Karpas-422 (cell line): ENCODE measurements around the gene GOT2. TPM values are rescaled to one million over a fixed set of nuclear protein-coding genes. Genes with fewer than 3 reads are reported as not detected.
A peak's percentile ranks its signal among the peaks of the same experiment; 100 is the strongest.
"Not testable (repeated sequence)": the region's sequence is repeated elsewhere in the genome, so short reads cannot be mapped to it uniquely, and the experiment has no call there.

Experiments
- DNase-seq: peaks from one replicate; pipeline ENCODE4 v3.0.0-alpha.2; 2015
- H2AFZ ChIP-seq: fragments of 200-600 bp; sonication (generic); 2 replicates; pipeline ENCODE4 v1.6.1; 2014; ENCODE audit warnings: antibody characterized with exemption, low read length, mixed read lengths
- H3K27ac ChIP-seq: fragments of 200-600 bp; sonication (generic); 2 replicates; pipeline ENCODE4 v1.5.1; 2014; ENCODE audit warnings: mild to moderate bottlenecking, low read length, moderate library complexity
- H3K27me3 ChIP-seq: fragments of 200-600 bp; sonication (generic); 2 replicates; pipeline ENCODE4 v1.6.1; 2014; ENCODE audit warnings: low read length, mixed read lengths
- H3K36me3 ChIP-seq: fragments of 200-600 bp; sonication (generic); 2 replicates; pipeline ENCODE4 v1.6.1; 2014; ENCODE audit warnings: low read length, mixed read lengths; ENCODE audit not compliant: insufficient read depth
- H3K4me1 ChIP-seq: fragments of 200-600 bp; sonication (generic); 2 replicates; pipeline ENCODE4 v1.6.1; 2014; ENCODE audit warnings: mild to moderate bottlenecking, low read length, mixed read lengths
- H3K4me2 ChIP-seq: fragments of 200-600 bp; sonication (generic); 2 replicates; pipeline ENCODE4 v1.6.1; 2014; ENCODE audit warnings: low read length, low read depth, mild to moderate bottlenecking; ENCODE audit not compliant: poor library complexity, severe bottlenecking
- H3K4me3 ChIP-seq: fragments of 200-600 bp; sonication (generic); 2 replicates; pipeline ENCODE4 v1.5.1; 2014; ENCODE audit warnings: mild to moderate bottlenecking, antibody characterized with exemption, low read length, mixed read lengths
- H3K79me2 ChIP-seq: fragments of 200-600 bp; sonication (generic); 2 replicates; pipeline ENCODE4 v1.6.1; 2014; ENCODE audit warnings: mild to moderate bottlenecking, low read length, mixed read lengths
- H3K9ac ChIP-seq: fragments of 200-600 bp; sonication (generic); 2 replicates; pipeline ENCODE4 v1.6.0; 2014; ENCODE audit warnings: low read length
- H3K9me2 ChIP-seq: fragments of 200-600 bp; sonication (generic), shearing (Covaris generic); replicated peaks from 2 replicates; pipeline ENCODE4 v1.6.0; 2014; ENCODE audit warnings: mild to moderate bottlenecking, low read length, moderate library complexity; ENCODE audit not compliant: insufficient read depth
- H3K9me3 ChIP-seq: fragments of 300-700, 200-600 bp; sonication (generic); 2 replicates; pipeline ENCODE4 v1.6.1; 2014; ENCODE audit warnings: low read length, mixed read lengths
- H4K20me1 ChIP-seq: fragments of 200-600 bp; sonication (generic); 2 replicates; pipeline ENCODE4 v1.6.1; 2014; ENCODE audit warnings: mild to moderate bottlenecking, antibody characterized with exemption, low read length, low read depth; ENCODE audit not compliant: insufficient read depth
- total RNA-seq: library from RNA; depleted of rRNA; stranded (reverse); fragments of >200 nt; shearing (Covaris generic); gene quantifications from 2 replicates; pipeline ENCODE4 v1.2.3, GENCODE V29; 2014; ENCODE audit warnings: low replicate concordance

The GOT2 gene
- total RNA-seq, 1 experiment from 2014 or later, result 97.5 TPM

- H2AFZ ChIP-seq, result no peak overlapping the region
- H3K4me3 ChIP-seq, result no peak overlapping the region
- H3K79me2 ChIP-seq, result no peaks in the 10 kb centered on the region
- DNase-seq, result peak; percentile 73
- no peak overlapping the region for H3K27ac ChIP-seq
- no peaks in the 10 kb centered on the region for H3K9me2 ChIP-seq
- H4K20me1 ChIP-seq, result no peaks in the 10 kb centered on the region
- no peaks in the 10 kb centered on the region for H3K36me3 ChIP-seq
- peaks cover 5% of the 10 kb centered on the region for H3K4me1 ChIP-seq
- H3K9ac ChIP-seq, result no peak overlapping the region
- H3K27me3 ChIP-seq, result no peaks in the 10 kb centered on the region
- no peaks in the 10 kb centered on the region for H3K9me3 ChIP-seq
- H3K4me2 ChIP-seq, result no peak overlapping the region
Measured at GRCh38 chr16:58678716-58679115, 55.4 kb downstream of the GOT2 start.

DNA sequence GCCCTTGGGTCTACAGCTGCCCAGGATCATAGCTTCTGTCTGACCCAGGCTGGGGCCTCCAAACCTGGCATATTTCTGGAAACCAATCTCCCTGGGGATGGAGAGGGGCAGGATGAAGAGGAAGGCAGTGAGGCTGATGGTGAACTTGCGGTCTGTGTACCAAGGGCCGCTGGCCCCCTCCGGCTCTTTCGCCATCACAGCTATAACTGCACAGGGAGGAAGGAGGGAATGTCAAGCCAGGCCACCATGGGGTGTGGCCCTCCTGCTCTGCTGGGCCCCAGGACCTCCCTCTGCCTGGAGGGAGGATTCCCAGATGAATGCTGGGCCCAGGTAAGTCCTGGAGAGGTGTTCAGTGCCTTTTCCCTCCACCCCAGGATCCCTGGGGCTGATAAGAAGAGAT lies 55.8 kb downstream of the GOT2 start:
- DNase-seq, result no peak
- Histone ChIP-seq H3K27me3 (no peaks in the 10 kb centered on the region), H3K27ac (no peak overlapping the region), H3K9me3 (no peaks in the 10 kb centered on the region), H3K9me2 (no peaks in the 10 kb centered on the region), H3K4me3 (no peak overlapping the region), H3K79me2 (no peaks in the 10 kb centered on the region), H3K36me3 (no peaks in the 10 kb centered on the region), H4K20me1 (no peaks in the 10 kb centered on the region), H2AFZ (no peak overlapping the region), H3K9ac (no peak overlapping the region), H3K4me2 (no peak overlapping the region), H3K4me1 (peaks cover under 1% of the 10 kb centered on the region; the same call in 1 of the 2 replicates)

- Histone ChIP-seq H3K4me1 (no peaks in the 10 kb centered on the region), H3K9me2 (no peaks in the 10 kb centered on the region), H3K9ac (no peak overlapping the region), H4K20me1 (no peaks in the 10 kb centered on the region), H2AFZ (no peak overlapping the region), H3K79me2 (no peaks in the 10 kb centered on the region), H3K36me3 (no peaks in the 10 kb centered on the region), H3K27me3 (no peaks in the 10 kb centered on the region), H3K4me2 (no peak overlapping the region), H3K27ac (no peak overlapping the region), H3K4me3 (no peak overlapping the region), H3K9me3 (no peaks in the 10 kb centered on the region)
- DNase-seq, result no peak
Measured at GRCh38 chr16:58670946-58671583, 63.1 kb downstream of the GOT2 start.

GRCh38 chr16:58670177-58670576 lies 63.9 kb downstream of the GOT2 start:
- no peak for DNase-seq
- Histone ChIP-seq H3K36me3 (no peaks in the 10 kb centered on the region), H3K4me1 (no peaks in the 10 kb centered on the region), H3K9me2 (no peaks in the 10 kb centered on the region), H4K20me1 (no peaks in the 10 kb centered on the region), H2AFZ (no peak overlapping the region), H3K27me3 (no peaks in the 10 kb centered on the region), H3K9me3 (no peaks in the 10 kb centered on the region), H3K79me2 (no peaks in the 10 kb centered on the region), H3K27ac (no peak overlapping the region), H3K4me3 (no peak overlapping the region), H3K9ac (no peak overlapping the region), H3K4me2 (no peak overlapping the region)

- no peaks in the 10 kb centered on the region for H3K9me2 ChIP-seq
- DNase-seq, result no peak
- no peaks in the 10 kb centered on the region for H4K20me1 ChIP-seq
- no peaks in the 10 kb centered on the region for H3K36me3 ChIP-seq
- no peaks in the 10 kb centered on the region for H3K27me3 ChIP-seq
- H3K4me3 ChIP-seq, result no peak overlapping the region
- H3K4me2 ChIP-seq, result no peak overlapping the region
- H3K4me1 ChIP-seq, result no peaks in the 10 kb centered on the region
- no peaks in the 10 kb centered on the region for H3K9me3 ChIP-seq
- H3K9ac ChIP-seq, result no peak overlapping the region
- H3K79me2 ChIP-seq, result no peaks in the 10 kb centered on the region
- H2AFZ ChIP-seq, result no peak overlapping the region
- no peak overlapping the region for H3K27ac ChIP-seq
Measured at GRCh38 chr16:58665200-58665599, 68.9 kb downstream of the GOT2 start.

DNA sequence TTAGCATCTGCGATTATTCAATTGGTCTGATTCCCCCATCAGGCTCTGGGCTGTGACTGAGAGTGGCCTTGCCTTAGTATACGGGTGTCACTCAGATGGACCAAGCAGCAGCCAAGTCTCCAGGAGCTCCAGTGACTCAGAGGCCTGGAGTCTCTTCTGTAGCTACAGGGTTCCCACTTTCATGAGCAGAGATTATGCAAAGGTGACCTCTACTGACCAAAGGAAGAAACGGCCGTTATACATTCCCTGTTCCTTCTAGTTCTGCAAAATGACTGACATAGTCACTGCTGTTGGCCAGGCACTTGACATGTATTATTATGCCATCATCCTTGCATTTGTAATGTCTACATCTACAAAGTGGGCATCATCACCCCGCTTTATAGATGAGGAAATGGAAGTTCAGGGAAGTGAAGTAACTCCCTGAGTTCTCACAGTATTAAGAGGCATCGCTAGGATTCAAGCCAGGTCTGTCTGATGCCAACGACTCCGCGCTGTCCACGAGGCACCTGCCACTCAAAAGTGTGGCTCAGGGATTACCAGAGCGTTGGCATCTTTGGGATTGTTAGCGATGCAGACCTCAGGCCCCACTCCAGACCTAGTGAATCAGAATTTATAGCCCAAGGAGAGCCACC lies 72.8 kb downstream of the GOT2 start:
- H3K9me3 ChIP-seq, result no peaks in the 10 kb centered on the region
- no peaks in the 10 kb centered on the region for H3K36me3 ChIP-seq
- no peak overlapping the region for H3K4me3 ChIP-seq
- no peaks in the 10 kb centered on the region for H3K9me2 ChIP-seq
- H3K27me3 ChIP-seq, result no peaks in the 10 kb centered on the region
- DNase-seq, result peak; percentile 83
- no peak overlapping the region for H2AFZ ChIP-seq
- no peaks in the 10 kb centered on the region for H4K20me1 ChIP-seq
- H3K9ac ChIP-seq, result no peak overlapping the region
- H3K4me1 ChIP-seq, result no peaks in the 10 kb centered on the region
- H3K27ac ChIP-seq, result no peak overlapping the region
- no peaks in the 10 kb centered on the region for H3K79me2 ChIP-seq
- H3K4me2 ChIP-seq, result no peak overlapping the region

DNA sequence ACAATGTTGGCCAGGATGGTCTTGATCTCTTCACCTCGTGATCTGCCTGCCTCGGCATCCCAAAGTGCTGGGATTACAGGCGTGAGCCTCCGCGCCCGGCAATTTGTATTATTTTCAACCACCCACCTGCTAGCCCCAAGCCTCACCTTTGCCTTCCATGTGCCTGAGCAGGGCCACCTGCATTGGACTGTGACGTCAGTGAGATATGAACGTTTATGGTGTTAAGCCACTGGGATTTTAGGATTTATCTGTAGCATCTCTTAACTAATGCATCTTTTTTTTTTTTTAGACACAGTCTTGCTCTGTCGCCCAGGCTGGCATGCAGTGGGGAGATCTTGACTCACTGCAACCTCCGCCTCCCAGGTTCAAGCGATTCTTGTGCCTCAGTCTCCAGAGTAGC lies 74.2 kb downstream of the GOT2 start:
- not testable (repeated sequence) for H3K4me1 ChIP-seq, H2AFZ ChIP-seq, H3K9ac ChIP-seq, H3K36me3 ChIP-seq, H3K79me2 ChIP-seq, H3K9me3 ChIP-seq, H3K27me3 ChIP-seq, H3K9me2 ChIP-seq, H3K4me3 ChIP-seq, H3K4me2 ChIP-seq, H3K27ac ChIP-seq, H4K20me1 ChIP-seq, DNase-seq

DNA sequence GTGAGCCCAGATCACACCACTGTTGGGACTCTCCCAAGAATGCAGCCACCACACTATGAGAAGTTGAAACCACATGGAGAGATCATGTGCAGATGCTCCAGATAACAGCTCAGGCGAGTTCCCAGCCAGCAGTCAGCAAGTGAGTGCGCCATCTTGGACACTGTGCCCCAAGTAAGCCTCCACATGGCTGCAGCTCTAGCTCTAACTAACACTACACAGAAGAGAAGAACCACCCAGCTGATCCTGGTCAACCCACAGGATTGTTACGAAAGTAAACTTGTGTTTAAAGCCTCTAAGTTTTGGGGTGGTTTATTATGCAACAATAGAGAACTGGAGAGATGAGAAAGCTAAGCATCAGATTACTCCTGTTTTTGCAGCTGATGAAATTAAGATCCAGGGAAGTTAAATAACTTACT lies 75.3 kb downstream of the GOT2 start:
- Histone ChIP-seq H3K9ac (no peak overlapping the region), H3K4me1 (no peaks in the 10 kb centered on the region), H3K79me2 (no peaks in the 10 kb centered on the region), H3K9me2 (no peaks in the 10 kb centered on the region), H3K9me3 (no peaks in the 10 kb centered on the region), H3K4me2 (no peak overlapping the region), H3K27ac (no peak overlapping the region), H3K36me3 (no peaks in the 10 kb centered on the region), H3K27me3 (no peaks in the 10 kb centered on the region), H4K20me1 (no peaks in the 10 kb centered on the region), H3K4me3 (no peak overlapping the region), H2AFZ (no peak overlapping the region)
- no peak for DNase-seq
